T-helper 2 cell treated with Interferon-gamma antibody and Interleukin-4, amounts not matched to agents 100 ng/mL and 5 ng/mL, for 36 hours (primary cell): ENCODE measurements around the gene GDPD5. TPM values are rescaled to one million over a fixed set of nuclear protein-coding genes. Genes with fewer than 3 reads are reported as not detected.

Experiments used
- intact Hi-C: fragments of 100-400 bp; cut with micrococcal nuclease; formaldehyde crosslinking; loops from one replicate; pipeline ENCODE4 v1.15.1; 2023
- total RNA-seq: library from RNA; stranded (reverse); gene quantifications from 2 replicates; pipeline ENCODE4 v1.2.3, GENCODE V29; 2022

The GDPD5 gene
- total RNA-seq, 1 donor from 2014 or later: 31.9 TPM

DNA sequence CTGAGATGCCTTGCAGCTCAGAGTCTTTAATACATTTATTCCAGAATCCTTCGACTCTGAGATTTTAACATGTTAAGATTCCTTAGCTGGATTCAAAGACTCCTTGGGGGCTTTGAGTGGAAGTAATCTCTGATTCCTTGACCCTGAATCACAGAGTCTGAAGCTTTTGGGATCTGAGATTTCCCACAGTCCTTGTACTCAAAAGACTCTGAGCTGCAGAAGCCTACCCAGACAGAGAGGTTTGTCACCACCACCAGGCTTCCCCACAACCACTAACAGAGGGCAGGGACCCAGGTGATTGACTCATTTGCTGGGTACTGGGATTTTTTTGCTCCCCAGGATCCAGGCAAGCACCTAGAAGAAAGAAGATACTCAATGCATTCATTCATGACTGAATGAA lies 34.9 kb upstream of the GDPD5 start:
- intact Hi-C loops: loop anchor here (10.0 kb wide), 1 partner anchor 674 kb away; no protein-coding TSS in a partner anchor

DNA sequence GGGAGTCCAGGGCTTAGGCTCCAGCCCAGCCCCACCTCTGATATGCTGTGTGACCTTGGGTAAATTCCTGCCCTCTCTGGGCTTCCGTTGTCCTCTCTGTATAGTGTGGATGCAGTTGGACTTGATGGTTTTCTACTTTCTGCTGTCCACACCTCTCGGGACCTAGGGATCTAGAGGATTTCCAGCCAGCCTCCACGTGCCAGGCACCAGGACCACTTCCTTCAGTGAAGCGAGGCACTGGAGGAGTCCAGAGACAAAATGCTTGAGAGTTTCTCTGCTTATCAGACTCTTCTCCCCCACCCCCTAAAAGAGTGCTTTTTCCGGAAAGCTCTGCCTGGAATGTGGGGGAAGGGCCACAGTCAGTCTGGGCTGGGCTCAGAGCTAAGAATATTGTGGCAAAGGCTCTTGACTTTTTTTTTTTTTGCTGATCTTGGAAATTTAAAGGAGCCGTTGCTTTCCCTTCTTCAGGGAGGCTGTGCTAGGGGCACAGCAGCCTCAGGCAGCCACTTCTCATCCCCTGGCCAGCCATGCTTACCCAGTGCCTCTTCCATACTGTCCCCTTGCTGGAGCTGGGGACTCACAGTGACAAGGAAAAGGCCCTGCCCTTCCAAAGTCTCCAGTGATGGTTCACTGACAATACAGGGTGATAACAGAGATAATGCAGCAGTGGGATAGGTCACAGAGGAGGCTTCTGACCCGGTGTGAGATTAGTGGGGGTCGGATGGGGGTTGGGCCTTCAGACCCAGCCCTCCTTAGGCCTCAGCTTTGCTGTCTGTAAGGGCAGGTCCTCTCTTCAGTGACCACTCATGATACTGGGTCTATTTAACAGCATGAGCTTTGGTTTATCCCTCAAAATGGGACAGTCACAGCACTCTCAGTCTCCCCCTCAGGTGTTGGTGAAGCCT lies 33.5 kb upstream of the GDPD5 start:
- intact Hi-C loops: no loop called here

DNA sequence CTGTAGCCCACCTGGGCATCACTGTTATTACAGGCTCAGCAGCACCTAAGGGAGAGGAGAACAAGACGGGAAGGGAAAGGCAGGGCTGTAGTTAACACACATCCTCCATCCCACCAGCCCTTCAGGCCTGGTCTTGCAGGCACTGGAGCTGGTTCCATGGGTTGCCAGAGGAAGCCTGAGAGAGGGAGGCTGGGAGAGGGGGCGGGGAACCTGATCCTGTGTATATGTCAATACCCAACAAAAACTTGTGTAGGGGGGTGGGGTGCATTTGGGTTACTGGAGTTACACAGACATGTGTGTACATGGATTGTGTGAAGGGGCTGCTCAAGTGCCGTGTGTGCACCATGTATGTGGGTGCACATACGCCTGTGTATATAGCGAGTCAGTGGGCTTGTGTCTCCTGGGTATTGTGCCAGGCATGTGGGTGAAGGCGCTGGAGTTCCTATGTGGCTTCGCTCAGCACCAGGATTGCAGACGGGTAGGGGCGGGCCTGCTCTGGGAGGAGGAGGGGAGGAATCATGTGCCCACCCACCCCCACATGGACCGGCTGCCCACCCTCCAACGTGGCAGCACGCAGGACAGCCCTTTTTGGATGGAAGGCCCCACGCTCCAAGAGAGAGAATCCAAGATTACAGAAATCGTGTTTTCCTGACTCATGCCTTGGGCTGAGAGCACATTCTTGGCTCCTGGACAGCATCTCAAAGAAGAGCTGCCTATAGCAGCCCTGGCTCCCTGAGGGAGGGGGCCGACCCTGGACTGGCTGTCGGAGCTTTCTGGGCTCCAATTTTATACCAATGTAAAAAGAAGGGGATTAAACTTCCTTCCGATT lies 32.1 kb upstream of the GDPD5 start:
- intact Hi-C loops: no loop called here

DNA sequence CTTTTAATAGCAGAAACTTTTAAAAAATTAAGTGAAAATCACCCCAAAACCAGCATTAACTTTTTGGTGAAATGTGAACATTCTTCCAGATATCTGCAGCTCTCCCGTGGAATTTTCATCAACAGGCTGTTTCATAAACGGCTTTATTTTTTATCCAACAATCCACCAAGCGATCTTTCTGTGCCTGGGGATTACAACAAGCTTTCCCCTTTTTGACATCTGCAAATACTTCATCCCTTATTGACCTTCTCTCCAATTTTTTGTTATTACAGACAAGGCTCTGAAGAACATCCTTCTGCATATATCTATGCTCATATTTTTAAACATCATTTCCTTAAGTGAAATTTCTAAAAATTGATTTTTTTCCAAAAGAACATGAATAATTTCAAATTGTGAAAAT lies 30.5 kb upstream of the GDPD5 start:
- intact Hi-C loops: no loop called here

DNA sequence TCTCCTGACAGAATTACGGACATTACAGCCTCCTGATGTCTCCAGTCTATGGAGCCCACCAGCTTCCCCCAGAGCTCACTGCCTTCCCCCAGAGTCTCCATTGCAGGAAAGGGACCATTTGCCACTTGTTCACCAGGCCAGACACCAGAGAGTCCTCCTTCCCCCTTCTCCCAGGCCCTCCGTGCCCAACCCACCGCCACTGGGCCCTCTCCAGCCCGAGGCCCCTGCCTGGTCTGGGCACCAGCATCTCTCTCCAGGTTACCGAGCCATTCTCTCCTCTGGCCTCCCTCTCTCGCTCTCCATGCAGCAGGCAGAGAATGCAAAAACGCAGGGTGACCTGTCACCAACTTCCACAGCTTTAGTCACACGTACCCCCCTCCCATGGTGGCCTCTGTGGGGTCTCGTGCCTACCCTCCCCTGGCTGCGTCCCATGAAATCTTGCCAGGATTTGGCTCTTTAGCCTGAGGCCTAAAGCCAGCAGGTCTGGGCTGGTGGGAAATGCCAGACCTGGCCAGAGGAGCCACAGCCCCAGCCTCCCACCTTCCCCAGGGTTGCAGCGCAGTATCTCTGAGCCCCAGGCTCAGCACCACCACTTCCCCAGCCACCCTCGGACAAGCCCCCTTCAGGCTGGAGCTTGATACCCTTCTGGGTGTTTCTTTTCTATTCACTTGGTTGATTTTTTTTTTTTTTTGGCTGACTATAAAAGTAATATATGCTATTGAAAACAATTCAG lies 29.5 kb upstream of the GDPD5 start:
- intact Hi-C loops: no loop called here

DNA sequence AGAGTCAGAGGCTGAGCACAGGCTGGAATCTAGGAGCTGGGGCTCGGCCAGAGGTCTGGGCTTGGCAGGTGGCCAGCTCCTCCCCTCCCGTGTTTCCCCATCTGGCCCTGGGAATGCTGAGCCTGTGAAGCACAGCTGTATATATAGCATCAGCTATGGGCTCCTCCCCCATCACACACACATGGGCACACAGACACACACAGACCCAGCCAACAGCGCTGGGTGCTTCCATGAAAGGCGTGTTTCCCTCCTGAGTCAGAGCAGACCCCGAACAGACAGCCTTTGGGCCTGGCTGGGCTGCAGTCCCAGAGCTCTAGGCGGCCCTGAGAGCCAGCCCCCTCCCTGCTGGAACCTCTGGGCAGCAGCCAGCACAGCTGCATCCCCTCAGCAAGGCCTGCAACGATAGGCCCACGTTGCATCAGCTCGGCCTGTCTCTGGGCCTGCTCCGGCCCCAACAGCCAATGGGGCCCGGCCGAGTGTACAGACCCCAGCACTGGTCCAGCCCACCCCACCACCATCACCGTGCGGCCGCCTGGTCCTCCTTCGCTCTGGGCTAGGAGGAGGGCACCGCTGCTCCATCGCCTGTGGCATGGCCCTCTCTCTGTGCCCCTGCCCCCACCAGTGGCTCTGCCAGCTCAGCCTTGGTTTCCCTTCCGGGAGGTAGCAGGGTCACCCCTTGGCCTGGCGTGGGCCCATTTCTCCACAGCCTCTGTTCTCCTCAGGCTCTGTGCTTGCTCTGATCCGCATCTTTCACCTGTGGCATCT lies 28.7 kb upstream of the GDPD5 start:
- intact Hi-C loops: no loop called here

DNA sequence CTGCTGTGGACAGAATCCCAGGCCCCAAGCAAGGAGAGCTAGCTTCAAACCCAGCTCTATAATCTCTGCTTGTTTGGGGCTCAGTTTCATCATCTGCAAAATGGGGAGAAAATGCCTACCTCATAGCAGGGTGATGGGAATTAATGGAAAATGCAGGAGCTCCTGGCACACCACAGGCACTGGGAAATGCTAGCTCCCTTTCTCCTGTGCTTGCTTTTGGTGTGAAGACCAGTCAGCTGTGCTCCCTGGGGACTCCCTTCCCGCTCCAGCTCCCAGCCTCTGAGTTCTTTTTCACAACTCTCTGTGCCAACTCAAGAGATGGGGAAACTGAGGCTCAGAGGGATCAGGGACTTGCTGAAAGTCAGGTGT lies 28.1 kb upstream of the GDPD5 start:
- intact Hi-C loops: no loop called here

DNA sequence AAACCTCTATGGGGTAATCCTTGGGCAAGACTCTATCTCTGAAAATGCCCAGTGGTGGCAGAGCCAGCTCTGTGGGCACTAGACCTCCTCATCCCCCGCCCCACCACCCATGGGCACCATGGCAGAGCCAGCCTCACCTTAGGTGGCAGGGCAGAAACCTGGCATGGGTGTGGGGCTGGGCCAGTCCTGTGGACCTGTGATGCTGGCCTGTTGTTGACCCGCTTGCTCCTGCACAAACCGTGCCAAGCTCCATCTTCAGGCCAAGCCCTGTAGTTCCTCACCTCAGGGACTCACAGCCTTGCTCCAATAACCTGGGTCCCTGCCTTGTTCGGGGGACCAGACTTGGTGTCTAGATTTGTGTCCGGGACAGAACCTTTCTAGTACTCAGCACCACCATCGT lies 27.4 kb upstream of the GDPD5 start:
- intact Hi-C loops: no loop called here

DNA sequence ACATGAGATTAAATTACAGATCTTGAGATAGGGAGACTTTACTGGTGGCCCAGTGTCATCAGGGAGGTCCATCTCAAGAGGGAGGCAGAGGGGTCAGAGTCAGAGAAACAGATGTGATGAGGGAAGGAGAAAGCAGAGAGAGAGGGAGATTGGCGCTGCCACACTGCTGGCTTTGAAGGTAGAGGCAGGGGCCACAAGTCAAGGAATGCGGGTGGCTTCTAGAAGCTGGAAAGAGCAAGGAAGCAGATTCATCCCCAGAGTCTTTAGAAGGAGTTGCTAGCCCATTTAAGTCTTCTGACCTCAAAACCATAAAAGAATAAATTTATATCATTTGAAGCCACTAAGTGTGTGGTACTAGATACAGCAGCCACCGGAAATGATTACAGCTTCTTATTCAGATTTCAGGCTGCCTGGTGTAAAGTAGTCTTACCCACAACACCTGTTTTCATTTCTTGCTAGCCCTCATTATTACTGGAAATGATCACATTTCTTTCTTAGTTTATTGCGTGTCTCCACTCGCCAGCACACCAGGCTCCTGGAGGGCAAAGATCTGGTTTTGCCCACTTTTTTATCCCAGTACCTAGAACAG lies 23.7 kb upstream of the GDPD5 start:
- intact Hi-C loops: no loop called here

DNA sequence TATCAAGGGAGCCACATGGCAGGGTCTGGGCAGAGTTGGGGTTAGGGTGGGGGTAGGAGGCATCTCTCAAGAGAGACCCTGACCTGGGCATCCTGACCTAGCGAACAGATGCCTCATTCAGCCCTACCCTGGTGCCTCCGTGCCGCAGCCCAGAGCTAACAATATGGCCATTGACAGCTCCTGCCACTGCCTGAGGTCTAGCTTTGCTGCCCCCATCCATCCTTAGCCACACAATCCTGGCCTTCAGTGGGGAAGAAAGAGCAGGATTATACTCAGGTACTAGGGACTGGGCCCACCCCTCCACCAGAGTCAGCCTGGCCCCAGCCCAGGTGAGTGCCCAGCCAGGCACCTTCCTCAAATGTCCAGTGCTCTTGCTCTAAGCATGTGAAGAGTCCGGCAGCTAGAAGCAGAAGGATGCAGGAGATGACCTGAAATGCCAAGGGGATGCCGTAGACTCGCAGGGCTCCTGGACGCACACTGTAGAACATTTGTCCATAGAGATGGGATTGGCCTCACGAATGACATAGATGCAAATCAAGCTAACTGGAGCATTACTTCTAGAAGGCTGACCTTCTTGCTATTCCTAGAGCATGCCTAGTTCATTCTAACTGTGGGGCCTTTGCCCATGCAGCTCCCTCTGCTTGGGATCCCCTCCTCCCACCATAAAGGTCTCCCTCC lies 23.0 kb upstream of the GDPD5 start:
- intact Hi-C loops: no loop called here

DNA sequence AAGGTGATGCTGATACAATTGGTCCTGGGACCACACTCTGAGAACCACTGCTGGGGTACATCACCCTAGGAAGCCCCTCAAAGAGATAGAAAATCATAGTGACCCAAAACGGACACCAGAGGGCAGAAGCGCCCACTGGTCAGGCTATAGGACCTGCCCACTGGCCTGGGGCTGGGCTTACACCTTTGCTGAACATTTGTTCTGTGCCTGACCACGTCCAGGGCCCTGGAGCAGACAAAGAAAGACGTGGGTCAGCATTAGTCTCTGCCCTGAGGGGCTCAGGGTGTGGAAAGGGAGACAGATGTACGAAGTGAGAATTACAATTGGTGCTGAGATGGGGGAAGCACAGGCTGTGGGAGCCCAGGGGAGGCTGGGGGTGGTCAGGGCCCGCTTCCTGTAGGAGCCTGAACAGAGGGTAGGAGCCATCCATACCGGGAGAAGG lies 21.9 kb upstream of the GDPD5 start:
- intact Hi-C loops: no loop called here

DNA sequence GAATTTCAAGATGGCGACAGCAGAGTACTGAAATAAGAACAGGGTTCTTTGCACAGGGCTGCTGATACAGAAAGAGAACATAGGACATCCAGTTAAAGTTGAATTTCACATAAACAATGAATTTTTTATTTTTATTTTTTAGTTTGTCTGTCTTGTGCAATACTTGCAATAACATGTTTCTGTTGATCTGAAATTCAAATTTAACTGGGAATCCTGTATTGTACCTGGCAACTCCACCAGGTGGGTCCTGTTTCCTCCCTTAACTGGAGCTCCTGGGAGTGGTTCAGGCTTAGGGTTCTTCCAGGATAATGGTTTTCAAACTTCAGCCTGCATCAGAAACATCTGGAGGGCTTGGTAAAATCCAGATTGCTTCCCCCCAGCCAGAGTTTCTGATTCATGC lies 21.4 kb upstream of the GDPD5 start:
- intact Hi-C loops: no loop called here

DNA sequence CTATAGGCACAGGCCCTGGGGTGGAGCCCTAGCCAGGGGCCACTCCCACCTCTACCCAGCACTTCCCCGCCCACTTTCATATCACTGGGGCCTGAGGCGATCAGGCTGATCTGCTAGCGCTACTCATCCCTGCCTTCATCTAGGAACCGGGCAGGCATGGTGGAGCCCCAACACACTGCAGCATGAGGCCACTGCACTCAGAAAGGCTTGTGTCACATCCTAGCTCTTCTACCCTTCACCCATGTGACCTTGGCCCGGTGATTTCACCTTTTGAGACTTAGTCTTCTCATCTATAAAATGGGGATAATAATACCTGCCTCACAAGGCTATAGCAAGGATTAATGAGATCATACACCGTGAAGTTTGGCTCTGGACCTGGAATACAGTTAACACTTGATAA lies 18.1 kb upstream of the GDPD5 start:
- intact Hi-C loops: no loop called here

DNA sequence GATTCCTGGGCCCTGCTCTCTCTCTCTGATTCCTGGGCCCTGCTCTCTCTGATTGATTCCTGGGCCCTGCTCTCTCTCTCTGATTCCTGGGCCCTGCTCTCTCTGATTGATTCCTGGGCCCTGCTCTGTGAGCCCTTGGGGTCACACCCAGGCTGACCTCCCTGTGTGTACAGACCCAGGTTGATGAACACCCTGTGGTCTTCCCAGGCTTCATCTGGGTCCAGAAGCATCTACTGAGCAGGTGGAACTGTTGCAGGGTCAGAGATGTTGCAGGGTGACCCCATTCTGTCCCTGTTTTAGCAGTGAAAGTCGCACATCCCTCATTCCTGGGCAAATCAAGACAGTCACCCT lies 16.3 kb upstream of the GDPD5 start:
- intact Hi-C loops: no loop called here

DNA sequence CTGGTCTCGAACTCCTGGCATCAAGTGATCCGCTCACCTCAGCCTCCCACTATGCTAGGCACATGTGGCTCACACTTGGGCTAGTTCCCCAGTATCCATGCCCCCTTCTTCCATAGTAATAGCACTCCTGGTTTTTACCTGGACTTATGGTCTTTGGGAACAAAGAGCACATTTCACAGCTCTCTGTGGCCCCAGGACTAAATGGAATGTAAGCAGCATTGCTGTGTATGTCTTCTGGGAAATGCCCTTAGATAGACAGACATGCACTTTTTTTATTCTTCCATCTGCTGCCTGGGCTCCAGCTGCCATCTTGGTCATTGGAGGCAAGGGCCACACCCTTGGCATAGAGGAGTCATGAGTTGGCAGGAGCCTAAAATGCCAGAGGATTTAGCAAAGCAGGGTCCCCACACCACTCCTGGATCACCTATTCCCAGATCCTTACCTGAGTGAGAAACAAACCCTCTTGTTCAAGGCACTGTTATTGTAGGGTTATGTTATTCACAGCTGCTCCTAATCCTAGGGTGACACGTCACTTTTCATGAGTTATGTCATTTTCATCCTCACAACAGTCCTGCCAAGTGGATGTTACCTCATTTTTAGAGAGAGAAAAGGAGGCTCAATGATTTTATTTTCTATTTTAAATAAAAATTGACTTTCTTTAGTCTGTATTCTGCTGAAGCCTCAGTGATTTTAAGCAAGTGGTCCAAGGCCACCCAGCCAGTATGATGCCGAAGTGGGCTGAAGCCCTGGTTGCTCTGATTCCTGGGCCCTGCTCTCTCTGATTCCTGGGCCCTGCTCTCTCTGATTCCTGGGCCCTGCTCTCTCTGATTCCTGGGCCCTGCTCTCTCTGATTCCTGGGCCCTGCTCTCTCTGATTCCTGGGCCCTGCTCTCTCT lies 15.7 kb upstream of the GDPD5 start:
- intact Hi-C loops: no loop called here

DNA sequence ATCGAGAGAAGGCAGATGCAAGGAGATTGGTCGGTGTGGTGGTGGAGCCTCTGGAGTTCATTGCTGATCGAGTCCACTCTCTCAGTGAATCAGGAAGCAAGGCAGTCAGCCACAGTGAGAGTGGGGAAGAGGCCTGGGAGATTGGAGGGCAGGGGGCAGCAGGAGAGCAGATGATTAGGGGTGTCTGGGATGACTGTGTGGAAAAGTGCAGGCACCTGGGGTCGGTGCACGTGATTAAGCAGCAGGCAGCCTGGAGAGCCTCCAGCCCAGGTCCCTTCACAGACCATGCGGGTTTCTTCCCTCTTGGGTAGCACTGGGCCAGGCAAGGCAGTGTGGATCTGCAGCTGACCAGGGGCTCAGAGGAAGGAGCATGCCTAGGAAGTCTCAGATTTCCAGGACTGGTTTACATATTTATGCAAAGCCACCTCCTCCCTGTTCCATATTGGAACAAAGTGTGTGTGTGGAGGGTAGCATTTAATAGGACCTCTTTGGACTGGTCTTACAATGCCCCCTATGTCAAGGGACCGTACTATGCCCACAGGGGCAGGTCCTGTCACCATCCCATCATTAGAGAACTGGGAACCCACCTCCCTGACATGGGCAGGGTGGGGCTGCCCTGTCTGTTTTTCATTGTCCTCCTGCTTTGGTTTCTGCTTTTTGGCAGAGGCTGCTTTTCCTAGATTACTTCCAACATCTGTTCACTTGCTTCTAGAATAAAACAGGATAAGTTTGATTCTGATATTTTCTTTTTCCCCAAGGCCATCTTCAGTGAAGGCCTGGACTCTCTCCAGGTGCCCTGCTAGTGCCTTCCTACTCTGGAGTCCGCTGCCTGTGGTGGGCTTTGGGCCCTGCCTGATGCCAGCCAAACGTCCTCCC lies 14.0 kb upstream of the GDPD5 start:
- intact Hi-C loops: no loop called here

DNA sequence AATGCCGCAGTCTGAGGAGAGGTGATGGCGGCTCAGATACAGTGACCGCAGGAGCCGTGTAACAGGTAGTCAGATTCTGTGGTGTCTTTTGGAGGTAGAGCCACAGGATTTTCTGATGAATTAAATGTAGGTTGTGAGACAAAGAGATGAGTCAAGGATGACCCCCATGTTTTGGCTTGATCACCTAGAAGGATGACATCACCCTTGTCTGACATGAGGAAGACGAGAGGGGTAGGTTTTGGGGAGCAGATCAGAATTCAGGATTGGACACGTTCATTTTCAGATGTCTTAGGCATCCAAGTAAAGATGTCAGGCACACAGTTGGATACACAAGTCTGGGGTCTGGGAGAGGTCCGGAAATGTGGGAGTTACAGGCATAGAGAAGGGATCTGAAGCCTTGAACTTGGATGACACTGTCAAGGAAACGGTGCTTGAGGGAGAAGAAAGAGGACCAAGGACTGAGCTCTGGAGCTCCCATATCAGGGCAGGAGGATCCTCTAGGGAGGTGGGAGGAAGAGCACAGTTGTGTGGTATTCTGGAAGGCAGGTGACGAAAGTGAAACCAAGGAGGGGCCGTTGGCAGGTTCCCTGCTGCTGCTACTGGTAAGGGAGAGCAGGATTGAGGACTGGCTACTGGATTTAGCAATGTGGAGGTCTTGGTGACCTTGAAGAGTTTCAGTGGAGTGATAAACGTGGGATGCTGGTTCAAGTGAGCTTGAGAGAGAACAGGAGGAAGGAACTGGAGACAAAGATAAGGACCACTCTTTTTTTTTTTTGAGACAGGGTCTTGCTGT lies 12.6 kb upstream of the GDPD5 start:
- intact Hi-C loops: no loop called here
